ENCODE measurements around the gene SOWAHA.
"Not testable (repeated sequence)": the region's sequence is repeated elsewhere in the genome, so short reads cannot be mapped to it uniquely, and the experiment has no call there.

The SOWAHA gene

DNA sequence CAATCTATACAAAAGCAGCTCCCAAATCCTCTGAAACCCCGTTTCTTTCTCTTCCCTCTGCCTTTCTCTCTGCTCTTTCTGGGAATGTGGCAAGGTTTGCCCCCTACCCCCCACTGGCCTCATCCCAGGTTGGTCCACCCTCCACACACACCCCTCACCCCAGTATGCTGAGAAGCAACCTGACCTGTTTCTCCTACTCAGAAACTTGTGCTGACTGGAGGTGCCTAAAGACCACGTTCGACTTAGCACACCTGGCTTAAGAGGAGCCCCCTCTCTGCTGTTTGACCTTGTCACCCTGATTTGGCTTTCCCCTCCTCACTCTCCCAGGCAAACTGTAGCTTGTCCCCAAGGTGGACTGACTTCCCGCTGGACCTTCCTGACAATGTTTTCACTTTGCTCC, 35.0 kb upstream of the SOWAHA start:
- DNase-seq = no peak

DNA sequence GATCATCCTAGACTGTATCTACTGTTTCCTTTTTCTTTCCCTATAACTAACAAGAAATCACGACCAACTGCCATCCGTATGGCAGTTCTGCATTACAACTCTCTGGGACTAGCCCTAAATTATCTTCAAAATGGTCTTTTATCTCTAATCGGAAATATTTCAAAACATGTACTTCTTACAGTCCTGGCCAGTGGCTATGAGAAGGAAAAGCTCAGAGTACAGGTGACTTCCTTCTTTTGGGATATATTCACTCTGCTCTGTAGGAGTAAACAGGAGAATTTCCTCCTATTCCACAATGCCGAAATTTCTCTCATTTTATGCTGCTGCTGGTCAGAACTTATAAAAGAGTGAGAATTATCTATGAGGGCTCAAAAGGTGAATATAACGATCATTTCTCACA, 34.2 kb upstream of the SOWAHA start:
- no peak for DNase-seq

DNA sequence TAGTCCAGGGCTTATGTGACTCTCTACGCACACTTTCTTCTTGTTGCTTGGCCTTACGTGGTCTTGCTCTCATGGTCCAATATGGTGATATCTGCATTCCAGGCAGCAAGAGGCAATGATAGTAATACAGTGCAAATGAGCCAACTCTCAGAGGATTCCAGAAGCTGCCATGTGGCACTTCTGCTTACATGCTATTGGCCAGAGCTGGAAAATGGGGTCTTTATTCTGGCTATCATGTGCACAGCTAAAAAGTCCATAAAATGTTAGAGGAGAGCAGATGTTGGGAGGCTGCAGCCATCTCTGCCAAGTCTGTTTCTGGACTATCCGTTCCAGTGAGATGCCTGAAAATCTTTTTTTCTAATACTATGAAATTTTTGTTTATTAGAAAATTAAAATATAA, 33.1 kb upstream of the SOWAHA start:
- DNase-seq = no peak

DNA sequence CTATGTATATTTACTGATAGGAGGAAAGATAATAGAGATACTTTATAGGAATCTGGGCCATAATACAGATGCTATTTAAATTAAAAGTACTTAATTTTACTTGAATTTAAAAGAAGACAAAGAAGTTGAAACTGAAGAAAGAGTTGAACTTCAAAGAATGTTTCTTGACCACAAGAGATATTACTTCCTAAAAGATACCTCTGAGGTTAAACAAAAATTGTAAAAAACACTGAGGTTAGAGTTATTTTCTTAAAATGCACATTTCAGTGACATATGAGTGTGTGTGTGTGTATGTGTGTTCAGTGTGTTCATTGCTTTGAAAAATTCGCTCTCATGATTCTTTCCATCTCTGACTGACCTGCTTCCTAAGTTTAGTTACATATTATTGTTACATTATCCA, 32.5 kb upstream of the SOWAHA start:
- DNase-seq = no peak

DNA sequence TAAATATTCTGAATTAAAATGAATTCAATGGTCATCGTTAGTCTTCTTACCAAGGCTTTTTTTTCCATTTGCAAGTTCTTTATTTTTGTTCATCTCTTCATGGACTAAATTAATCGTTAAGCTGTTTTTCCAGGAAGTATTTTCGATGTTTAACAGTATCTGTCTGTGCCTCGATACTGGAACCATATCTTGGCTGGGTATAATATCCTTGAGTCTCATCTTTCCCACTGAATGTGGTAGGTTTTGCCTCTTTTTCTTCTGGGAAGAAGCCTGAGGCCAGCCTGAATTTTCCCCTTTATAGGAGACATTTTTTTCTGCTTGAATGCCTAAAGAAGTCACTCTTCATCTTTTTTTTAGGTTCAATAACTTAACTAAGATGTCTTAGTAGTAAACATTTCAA, 32.1 kb upstream of the SOWAHA start:
- no peak for DNase-seq

DNA sequence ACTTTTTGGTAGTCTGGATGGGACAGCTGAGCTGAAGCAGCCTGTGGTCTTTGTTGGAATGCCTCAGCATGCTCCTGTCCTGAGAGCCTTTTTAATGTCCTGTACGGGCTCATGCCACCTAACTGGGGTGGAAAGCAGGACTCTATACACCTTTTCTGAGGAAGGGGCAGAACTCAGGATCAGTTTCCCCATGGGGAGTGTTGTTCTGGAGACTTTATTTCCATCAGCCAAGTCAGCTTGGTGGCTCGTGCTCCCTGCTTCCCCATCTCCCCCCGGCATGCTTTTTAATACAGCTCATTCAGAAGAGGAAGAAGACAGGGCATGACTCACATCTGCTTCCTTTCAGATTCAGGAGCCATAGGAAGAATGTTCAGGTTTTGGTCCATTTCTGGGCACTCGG, 31.0 kb upstream of the SOWAHA start:
- DNase-seq = no peak

DNA sequence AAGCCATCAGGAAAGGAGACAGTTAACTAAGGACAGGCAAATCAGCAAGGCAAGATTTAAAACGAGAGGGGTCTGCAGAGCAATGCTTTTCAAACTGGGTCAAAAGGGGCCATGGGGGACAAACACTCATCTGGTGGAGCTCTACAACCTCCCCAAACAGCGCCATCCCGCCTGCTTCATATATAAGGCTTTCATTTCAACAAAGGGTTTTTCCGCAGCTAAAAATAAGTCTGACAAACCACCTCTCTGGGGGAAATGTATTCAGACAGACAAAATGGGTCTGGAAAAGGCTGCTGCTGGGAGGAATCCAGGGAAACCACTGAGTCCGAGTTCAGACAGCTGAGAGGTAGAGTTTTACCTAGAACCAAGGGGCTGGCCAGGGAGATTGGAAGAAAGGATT, 27.7 kb upstream of the SOWAHA start:
- DNase-seq = no peak

DNA sequence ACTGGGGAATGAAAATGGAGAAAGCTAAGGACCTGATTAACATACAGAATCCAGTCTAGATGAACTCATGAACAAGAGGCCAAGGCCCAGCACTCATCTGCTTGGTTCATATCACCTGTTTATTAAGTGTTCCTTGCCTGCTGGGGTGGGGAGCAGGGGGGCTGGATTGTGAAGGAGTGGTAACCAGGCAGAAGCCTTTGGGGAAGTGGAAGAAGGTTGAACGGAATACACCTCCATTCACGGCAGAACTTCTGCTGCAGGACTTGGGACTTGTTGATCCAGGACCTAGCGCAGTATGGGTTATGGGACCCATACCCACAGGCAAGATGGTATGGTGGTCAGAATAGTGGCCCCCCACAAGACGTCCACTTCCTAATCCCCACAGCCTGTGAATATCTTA, 27.2 kb upstream of the SOWAHA start:
- DNase-seq = no peak

DNA sequence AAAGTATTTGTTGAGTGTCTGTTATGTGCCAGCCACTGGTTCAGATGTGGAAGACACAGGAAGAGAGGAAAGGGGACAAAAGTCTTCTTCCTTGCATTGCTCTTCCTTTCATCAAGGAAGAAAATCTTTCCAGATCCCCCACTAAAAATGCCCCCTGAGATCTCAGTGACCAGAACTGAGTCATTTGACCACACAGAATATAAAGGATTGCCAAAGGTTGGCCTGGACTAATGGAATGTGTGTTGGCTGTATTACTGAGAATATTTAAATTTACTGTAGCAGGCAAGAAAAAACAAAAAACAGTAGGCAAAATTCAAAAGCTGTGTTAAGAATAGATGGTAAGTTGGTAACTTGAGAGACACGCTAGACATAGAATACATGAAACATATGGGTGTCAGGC, 26.0 kb upstream of the SOWAHA start:
- DNase-seq = no peak

DNA sequence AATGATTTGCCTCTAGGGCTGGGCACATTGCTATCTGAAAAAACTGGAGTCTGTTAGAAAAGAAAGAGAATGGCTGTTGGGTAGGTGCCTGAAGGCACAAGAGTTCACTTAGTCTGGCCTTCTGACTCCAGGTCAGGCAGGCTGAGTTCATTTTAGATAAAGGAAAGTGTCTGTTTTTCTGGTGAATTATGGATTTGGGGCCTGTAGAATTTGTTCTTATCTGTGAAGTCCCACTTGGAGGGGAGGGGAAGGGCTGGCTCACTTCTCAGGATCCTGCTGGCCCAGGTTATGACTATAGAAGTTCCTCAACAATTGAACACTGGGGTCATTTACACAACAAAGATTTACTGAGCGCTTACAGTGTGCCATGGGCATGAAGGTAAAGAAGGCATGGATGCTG, 24.6 kb upstream of the SOWAHA start:
- no peak for DNase-seq

DNA sequence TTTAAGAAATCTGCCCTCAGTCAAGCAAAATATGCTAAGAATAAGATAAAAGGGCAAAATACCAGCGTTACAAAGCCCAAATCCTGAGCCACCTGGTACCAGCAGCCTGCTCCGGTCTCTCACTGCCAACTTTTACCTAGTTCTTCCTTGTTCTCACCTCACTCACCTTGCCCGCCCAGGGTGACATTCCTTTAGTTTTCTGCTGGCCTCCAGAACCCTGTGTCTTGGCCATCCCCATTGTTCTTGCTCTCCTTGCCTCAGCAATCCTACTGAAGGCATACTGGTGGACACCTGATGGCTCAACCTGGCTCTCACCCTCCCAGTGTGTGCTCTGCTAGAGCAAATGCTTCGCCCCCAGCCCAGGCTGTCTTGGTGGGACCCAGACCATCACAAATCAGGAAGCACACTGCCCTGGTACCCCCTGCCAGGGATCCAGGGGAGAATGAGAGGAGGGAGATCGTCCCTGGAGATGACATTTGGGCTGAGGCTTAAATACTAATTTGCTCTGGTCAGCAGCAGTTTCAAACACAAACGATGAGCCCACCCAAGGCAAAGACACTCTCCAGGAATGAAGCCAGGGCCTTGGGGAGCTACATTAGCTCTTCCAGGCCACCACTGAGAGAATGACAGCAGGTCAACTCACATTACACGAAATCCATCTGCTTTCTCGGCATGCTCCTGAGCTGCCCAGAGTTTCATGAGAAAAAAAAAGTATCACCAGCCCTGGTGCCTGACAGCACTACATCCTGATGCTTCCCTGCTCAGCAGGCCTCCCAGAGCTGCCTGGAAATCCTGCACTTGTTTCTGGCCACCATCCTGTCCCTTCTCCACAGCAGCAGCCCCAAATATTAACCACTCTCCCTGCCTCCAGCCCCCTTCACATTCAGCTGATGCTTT, 23.9 kb upstream of the SOWAHA start:
- no peak for DNase-seq

DNA sequence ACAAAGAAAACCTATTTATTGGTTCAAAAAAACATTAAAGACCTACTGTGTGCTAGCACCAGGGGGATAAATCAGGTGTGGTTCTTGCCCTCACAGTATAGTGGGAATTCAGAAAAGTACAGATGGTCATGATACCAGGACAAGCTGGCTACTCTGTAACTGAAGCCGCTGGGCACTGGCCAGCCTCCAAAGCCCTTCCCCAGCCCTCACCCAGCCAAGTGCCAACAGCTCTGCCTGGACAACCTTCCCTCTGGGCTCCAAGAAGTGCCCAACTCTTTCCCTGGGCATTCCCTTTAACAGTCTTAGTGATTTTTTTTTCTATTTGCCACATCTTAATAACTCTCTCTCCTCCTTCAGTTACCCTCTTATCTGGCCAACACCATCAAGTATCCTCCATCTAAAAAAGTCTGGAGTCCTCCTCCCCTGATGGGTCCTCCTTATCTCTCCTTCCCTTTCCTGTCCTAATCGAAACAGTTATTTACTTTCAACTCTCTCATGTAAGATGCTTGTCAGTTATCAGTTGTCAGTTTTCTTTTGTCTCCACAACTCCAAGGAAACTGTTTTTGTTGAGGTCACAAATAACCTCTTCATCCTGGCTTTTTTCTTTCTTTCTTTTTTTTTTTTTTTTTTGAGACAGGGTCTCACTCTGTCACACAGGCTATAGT, 22.8 kb upstream of the SOWAHA start:
- no peak for DNase-seq

DNA sequence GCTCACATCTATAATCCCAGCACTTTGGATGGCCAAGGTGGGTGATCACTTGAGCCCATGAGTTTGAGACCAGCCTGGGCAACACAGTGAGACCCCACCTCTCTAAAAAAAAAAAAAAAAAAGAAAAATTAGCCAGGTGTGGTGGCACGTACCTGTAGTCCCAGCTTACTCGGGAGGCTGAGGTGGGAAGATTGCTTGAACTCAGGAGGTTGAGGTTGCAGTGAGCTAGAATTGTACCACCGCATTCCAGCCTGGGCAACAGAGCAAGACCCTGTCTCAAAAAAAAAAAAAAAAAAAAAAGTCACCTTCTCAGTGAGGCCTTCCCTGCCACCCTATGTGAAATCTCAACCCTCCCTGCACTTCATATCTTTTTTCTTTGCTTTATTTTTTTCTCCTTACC, 22.1 kb upstream of the SOWAHA start:
- DNase-seq = no peak

DNA sequence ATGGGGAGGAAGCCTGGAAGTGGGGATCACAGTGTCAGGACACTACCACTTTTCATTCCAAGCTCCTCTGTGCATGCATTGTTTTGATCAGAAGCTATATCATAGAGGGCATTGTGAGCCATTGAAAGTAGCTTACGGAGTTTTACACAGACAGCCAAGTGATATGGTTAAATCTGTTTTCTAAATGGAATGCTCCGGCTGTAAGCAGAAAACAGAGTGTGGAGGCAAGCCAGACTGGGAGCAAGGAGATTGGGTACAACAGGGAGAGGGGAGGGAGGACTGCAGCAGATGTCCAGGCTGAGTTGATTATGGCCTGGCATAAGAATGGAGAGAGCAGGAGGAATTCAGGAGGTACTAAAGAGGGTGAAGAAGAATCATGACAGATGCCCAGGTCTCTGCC, 15.5 kb upstream of the SOWAHA start:
- DNase-seq = no peak

DNA sequence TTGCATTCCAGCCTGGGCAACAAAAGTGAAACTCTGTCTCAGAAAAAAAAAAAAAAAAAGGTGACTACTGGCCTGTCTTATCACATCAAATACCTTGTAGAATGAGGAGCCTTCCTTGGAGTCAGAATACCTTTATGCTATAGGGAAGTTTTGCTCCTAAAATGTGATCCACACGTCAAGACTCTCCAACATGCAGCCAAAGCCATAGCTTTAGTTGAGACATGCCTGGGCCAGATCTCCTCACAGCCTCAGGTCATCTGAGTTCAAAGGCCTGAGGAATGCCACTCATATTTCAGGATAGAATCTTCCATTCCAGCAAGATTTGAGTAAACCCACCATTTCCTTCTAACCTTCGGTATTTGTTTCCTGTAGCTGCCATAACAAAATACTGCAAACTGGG, 13.7 kb upstream of the SOWAHA start:
- no peak for DNase-seq

DNA sequence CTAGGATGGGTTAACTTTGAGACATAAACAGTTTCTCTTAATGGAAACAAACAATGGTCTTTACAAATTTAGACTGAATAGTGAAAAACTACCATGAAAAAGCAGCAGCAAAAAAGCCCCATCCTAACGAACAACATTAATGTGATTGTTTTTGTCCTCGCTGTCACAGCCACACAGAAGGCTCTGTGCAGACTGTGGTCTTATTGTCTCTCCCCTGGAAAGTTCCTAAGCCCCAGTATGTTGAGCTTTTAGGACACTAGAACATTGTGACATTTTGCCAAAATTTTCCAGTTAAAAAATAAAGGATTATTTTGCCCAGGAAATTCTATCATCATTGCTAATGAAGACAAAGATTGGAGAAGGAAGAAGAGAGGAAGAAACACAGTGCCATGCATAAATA, 12.6 kb upstream of the SOWAHA start:
- DNase-seq = no peak

DNA sequence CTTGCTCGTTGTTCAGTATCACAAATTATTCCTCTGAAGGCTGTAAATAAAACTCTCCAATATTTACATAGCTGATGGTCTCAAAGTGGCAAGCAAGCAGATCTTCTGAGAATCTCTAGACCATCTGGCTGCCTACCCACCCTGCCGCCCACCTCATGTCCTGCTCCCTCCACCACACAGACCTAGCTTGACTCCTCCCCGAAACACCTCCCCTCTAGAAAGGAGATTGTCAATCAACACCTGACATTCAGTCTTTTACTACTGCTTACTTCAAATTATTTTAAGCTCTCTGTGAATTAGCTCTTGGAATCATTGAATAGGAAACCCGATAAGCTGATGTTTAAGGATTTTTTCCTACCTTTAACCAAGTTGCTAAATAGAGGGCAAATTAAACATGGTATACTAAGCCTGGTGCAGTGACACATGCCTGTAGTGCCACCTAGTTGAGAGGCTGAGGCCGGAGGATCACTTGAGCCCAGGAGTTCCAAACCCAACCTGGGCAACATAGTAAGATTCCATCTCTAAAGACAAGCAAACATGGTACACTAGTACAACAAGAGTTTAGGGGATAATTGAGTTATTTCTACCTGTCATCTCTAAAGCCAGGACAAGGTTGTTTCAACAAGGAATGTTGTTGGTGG, 10.9 kb upstream of the SOWAHA start:
- no peak for DNase-seq

DNA sequence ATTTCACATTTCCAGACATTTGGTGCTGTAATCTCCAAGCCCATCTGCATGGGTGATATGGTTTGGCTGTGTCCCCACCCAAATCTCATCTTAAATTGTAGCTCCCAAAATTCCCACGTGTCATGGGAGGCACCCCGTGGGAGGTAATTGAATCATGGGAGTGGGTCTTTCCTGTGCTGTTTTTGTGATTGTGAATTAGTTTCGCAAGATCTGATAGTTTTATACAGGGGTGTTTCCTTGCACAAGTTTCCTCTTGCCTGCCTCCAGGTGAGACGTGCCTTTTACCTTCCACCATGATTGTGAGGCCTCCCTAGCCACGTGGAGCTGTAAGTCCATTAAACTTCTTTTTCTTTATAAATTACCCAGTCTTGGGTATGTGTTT, 10.4 kb upstream of the SOWAHA start:
- not testable (repeated sequence) for DNase-seq

DNA sequence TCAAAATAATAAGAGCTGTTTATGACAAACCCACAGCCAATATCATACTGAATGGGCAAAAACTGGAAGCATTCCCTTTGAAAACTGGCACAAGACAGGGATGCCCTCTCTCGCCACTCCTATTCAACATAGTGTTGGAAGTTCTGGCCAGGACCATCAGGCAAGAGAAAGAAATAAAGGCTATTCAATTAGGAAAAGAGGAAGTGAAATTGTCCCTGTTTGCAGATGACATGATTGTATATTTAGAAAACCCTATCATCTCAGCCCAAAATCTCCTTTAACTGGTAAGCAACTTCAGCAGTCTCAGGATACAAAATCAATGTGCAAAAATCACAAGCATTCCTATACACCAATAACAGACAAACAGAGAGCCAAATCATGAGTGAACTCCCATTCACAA, 8.9 kb upstream of the SOWAHA start:
- DNase-seq = not testable (repeated sequence)

DNA sequence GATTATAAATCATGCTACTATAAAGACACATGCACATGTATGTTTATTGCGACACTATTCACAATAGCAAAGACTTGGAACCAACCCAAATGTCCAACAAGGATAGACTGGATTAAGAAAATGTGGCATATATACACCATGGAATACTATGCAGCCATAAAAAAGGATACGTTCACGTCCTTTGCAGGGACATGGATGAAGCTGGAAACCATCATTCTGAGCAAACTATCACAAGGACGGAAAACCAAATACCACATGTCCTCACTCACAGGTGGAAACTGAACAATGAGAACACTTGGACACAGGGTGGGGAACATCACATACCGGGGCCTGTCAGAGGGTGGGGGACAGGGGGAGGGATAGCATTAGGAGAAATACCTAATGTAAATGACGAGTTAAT, 7.2 kb upstream of the SOWAHA start:
- not testable (repeated sequence) for DNase-seq

DNA sequence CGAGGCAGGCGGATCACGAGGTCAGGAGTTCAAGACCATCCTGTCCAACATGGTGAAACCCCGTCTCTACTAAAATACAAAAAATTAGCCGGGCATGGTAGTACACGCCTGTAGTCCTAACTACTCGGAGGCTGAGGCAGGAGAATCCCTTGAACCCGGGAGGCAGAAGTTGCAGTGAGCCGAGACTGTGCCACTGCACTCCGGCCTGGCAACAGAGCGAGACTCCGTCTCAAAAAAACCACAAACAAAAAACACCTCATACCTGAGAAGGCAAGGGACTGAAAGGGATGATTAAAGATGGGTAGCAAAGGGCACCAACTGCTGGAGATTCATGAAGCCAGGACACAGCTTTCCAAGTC, 6.3 kb upstream of the SOWAHA start:
- not testable (repeated sequence) for DNase-seq

DNA sequence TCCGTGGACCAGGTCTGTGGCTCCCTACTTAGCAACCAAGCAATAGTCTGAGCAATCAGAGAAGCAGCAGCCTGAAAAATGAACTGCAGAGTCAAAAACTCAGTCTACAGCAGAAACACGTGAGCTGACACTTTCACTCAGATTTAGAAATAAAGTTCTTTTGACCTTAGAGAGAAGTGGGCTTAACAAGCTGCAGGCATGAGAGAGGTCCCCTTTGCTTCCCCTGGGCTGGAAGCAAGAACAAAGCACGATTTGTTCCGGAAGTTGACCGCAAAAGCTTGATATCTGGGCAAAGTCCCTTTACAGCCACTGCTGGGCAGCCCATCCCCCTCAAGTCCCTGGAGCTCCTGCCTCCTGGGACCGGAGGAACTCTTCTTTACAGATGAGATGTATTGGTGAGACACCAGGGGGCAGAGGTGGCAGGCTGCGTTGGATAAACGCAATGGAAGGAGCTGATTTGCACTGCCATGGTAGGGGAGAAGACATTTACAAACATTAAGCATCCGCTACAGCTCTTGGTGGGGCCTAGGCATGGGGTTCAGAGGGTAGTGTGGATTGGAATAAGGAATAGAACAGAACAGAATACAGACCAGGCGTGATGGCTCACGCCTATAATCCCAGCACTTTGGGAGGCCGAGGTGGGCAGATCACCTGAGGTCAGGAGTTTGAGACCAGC, 5.8 kb upstream of the SOWAHA start:
- DNase-seq = peak; percentile 45

DNA sequence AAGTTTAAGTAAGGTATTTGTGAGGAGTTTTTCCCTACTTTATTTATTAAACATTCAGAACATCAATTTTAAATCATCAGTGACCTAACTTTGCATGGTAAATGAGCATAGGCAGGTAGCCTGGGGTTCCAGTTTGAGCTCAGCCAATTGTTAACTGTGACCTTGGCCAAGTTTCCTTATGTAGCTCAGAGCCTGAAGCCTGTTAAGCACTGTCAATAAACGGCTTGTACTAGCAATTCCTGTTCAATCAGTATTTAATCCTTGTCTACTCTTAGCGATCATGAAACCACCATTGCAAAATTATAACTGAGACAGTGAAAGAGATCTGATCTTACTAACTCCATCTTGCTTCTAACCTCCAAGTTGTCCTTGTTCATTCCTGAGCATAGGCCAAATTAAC, 4.7 kb upstream of the SOWAHA start:
- DNase-seq = no peak

DNA sequence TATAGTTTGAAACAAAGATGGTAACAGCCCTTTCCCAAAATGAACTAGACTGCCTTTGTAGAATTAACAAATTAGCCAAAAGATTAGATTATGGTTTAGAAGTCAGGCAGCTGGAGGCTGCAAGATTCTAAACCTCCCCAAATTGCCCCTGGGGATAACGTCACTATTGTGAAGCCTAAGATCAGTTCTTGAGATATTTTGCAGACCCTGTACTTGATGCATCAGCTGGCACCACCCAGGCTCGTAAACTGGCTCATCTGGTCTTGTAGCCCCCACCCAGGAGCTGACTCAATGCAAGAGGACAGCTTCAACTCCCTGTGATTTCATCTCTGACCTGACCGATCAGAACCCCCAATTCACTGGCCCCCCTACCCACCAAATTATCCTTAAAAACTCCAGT, 4.2 kb upstream of the SOWAHA start:
- DNase-seq = no peak

Measured in eye (tissue), 1 donor.